HCT116 (cell line): Measurements from ENCODE around the gene PARVA.

ENCODE experiments used
- JUND ChIP-seq: IDR thresholded peaks from 2 replicates; pipeline ENCODE4 v1.6.1; 2012
- POLR2A ChIP-seq: IDR thresholded peaks from 2 replicates; pipeline ENCODE4 v1.7.0; 2011; ENCODE audit warnings: borderline replicate concordance; ENCODE audit not compliant: insufficient read depth, insufficient read length; ENCODE audit errors: extremely low read depth
- POLR2AphosphoS5 ChIP-seq: IDR thresholded peaks from 2 replicates; pipeline ENCODE4 v1.6.1; 2011; ENCODE audit warnings: mild to moderate bottlenecking, low read depth, low read length, moderate library complexity
- YY1 ChIP-seq: IDR thresholded peaks from 2 replicates; pipeline ENCODE4 v1.6.1; 2011; ENCODE audit warnings: low read length, low read depth, moderate library complexity, mild to moderate bottlenecking; ENCODE audit not compliant: insufficient replicate concordance; ENCODE audit errors: extremely low read depth
- ZFX ChIP-seq: fragments of 450-650 bp; IDR thresholded peaks from 2 replicates; pipeline ENCODE4 v1.6.1; 2017
- TF ChIP-seq, protein P1 (sequence below), 3 experiments: fragments of 200-600 bp in 1 of 3; sonication (generic) in 1 of 3; IDR thresholded peaks in 2 of 3; conservative IDR thresholded peaks in 1 of 3; 2 replicates each; pipeline ENCODE4 v1.5.1; 2012 to 2017; ENCODE audit warnings: low read depth in 2 of 3, low read length in 2 of 3, antibody characterized with exemption in 1 of 3, borderline replicate concordance in 1 of 3, control low read depth in 1 of 3, mild to moderate bottlenecking in 1 of 3, mixed read lengths in 1 of 3, mixed run types in 1 of 3, moderate library complexity in 1 of 3; ENCODE audit not compliant: insufficient read depth in 1 of 3
- TF ChIP-seq, protein P2 (sequence below): IDR thresholded peaks from 2 replicates; pipeline ENCODE4 v1.6.1; 2012
- TF ChIP-seq, protein P3 (sequence below): IDR thresholded peaks from 2 replicates; pipeline ENCODE4 v1.6.1; 2011; ENCODE audit warnings: mild to moderate bottlenecking, low read length, moderate library complexity; ENCODE audit not compliant: insufficient replicate concordance; ENCODE audit errors: extremely low read depth
- TF ChIP-seq, protein P4 (sequence below): IDR thresholded peaks from 2 replicates; pipeline ENCODE4 v1.6.1; 2012

GRCh38 chr11:12525466-12526055 lies 148.2 kb downstream of the PARVA start:
- TF ChIP-seq ZFX: no peak
- TF ChIP-seq POLR2A: no peak
- TF ChIP-seq, protein P1, sequence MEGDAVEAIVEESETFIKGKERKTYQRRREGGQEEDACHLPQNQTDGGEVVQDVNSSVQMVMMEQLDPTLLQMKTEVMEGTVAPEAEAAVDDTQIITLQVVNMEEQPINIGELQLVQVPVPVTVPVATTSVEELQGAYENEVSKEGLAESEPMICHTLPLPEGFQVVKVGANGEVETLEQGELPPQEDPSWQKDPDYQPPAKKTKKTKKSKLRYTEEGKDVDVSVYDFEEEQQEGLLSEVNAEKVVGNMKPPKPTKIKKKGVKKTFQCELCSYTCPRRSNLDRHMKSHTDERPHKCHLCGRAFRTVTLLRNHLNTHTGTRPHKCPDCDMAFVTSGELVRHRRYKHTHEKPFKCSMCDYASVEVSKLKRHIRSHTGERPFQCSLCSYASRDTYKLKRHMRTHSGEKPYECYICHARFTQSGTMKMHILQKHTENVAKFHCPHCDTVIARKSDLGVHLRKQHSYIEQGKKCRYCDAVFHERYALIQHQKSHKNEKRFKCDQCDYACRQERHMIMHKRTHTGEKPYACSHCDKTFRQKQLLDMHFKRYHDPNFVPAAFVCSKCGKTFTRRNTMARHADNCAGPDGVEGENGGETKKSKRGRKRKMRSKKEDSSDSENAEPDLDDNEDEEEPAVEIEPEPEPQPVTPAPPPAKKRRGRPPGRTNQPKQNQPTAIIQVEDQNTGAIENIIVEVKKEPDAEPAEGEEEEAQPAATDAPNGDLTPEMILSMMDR (IDR thresholded peaks at IDR 0.05 in 2 of 3, conservative IDR thresholded peaks at IDR 0.05 in 1 of 3; ENCODE audit: borderline replicate concordance in 1 of 3, insufficient read depth in 1 of 3, low read depth in 2 of 3, low read length in 2 of 3): no peak
- TF ChIP-seq, protein P2, sequence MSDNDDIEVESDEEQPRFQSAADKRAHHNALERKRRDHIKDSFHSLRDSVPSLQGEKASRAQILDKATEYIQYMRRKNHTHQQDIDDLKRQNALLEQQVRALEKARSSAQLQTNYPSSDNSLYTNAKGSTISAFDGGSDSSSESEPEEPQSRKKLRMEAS: no peak
- no peak for TF ChIP-seq POLR2AphosphoS5
- TF ChIP-seq, protein P3, sequence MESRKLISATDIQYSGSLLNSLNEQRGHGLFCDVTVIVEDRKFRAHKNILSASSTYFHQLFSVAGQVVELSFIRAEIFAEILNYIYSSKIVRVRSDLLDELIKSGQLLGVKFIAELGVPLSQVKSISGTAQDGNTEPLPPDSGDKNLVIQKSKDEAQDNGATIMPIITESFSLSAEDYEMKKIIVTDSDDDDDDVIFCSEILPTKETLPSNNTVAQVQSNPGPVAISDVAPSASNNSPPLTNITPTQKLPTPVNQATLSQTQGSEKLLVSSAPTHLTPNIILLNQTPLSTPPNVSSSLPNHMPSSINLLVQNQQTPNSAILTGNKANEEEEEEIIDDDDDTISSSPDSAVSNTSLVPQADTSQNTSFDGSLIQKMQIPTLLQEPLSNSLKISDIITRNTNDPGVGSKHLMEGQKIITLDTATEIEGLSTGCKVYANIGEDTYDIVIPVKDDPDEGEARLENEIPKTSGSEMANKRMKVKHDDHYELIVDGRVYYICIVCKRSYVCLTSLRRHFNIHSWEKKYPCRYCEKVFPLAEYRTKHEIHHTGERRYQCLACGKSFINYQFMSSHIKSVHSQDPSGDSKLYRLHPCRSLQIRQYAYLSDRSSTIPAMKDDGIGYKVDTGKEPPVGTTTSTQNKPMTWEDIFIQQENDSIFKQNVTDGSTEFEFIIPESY: no peak
- TF ChIP-seq JUND: no peak
- no peak for TF ChIP-seq YY1
- TF ChIP-seq, protein P4, sequence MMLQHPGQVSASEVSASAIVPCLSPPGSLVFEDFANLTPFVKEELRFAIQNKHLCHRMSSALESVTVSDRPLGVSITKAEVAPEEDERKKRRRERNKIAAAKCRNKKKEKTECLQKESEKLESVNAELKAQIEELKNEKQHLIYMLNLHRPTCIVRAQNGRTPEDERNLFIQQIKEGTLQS: no peak
